Activated naive CD4-positive, alpha-beta T cell treated with anti-CD3 and anti-CD28 coated beads, Interleukin-2, amount 10 ng/mL, durations not matched to agents 7 days and 5 days (primary cell): ENCODE measurements around the gene CALCOCO2.
A peak's percentile ranks its signal among the peaks of the same experiment; 100 is the strongest.
"Not testable (repeated sequence)": the region's sequence is repeated elsewhere in the genome, so short reads cannot be mapped to it uniquely, and the experiment has no call there.

Source experiments
- CTCF ChIA-PET: fragments of 350-600 bp; sonication (Branson Sonifier 250); formaldehyde crosslinking; loops from one replicate; lab custom pipeline; 2021; ENCODE audit warnings: antibody characterized with exemption; lab: Charles Lee
- DNase-seq: peaks from one replicate; pipeline ENCODE4 v3.0.0-alpha.2; 2020
- H3K27ac Mint-ChIP-seq: one replicate; pipeline ENCODE4 v1.8.0; 2021; ENCODE audit warnings: mild to moderate bottlenecking, moderate library complexity, mixed read lengths
- H3K27me3 Mint-ChIP-seq: one replicate; pipeline ENCODE4 v1.8.0; 2021; ENCODE audit warnings: mild to moderate bottlenecking, mixed read lengths
- H3K36me3 Mint-ChIP-seq: one replicate; pipeline ENCODE4 v1.8.0; 2021; ENCODE audit warnings: mixed read lengths
- H3K4me1 Mint-ChIP-seq: one replicate; pipeline ENCODE4 v1.8.0; 2021; ENCODE audit warnings: mixed read lengths
- H3K4me3 Mint-ChIP-seq: one replicate; pipeline ENCODE4 v1.8.0; 2021; ENCODE audit warnings: mild to moderate bottlenecking, moderate library complexity, mixed read lengths
- H3K9me3 Mint-ChIP-seq: one replicate; pipeline ENCODE4 v1.8.0; 2021; ENCODE audit warnings: mixed read lengths

CALCOCO2 gene, protein sequence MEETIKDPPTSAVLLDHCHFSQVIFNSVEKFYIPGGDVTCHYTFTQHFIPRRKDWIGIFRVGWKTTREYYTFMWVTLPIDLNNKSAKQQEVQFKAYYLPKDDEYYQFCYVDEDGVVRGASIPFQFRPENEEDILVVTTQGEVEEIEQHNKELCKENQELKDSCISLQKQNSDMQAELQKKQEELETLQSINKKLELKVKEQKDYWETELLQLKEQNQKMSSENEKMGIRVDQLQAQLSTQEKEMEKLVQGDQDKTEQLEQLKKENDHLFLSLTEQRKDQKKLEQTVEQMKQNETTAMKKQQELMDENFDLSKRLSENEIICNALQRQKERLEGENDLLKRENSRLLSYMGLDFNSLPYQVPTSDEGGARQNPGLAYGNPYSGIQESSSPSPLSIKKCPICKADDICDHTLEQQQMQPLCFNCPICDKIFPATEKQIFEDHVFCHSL

DNA sequence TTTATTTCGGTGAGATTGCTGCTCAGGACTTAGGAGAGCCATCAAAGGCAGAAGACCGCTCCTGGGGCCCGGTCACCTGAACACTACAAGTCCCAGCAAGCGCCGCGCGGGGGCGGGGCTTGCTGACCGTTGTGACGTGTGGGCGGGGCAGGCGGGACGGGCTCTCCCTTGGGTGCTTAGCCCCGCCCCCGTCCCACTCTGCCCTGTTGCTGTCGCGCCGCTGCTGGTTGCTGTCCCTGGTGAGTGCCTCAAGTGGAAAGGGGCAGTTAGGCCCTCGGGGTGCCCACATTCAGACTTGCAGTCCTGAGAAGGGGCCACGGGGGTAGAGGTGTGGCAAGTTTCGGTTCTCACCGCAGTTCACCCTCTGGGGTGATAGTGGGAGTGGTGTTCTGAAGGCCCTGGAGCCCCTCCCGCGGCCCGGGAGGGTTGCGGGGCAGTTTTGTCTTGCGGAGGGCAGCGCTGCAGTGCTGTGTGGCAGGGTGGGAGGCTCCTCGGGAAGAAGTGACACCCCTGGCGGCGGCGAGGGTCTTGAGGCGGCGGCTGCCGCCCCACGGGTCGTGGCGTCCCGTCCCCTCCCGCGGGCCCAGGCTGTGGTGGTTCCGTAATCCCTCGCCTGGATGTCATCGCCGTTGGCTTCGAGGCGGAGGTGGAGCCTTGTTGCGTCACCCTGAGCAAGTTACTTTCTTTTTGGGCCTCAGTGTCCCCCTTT, at the start of gene CALCOCO2:
TSS of gene CALCOCO2 (plus strand) at position 196 of the 709 bp plus-strand sequence. CDS start 10,673 bp downstream, outside the sequence.
- Mint-ChIP-seq H3K27me3 (peaks cover 8% of the 10 kb centered on the region), H3K9me3 (no peaks in the 10 kb centered on the region), H3K4me1 (peaks cover 54% of the 10 kb centered on the region), H3K36me3 (peaks cover 26% of the 10 kb centered on the region), H3K27ac (peak within 1 kb of the TSS; percentile 97), H3K4me3 (peak within 1 kb of the TSS; percentile 95)
- CTCF ChIA-PET, result interaction anchor here (0.6 to 1.1 kb wide), 3 partner anchors 10 to 1647 kb away, joined by 3 to 6 read pairs (median 3); no protein-coding TSS in a partner anchor
- DNase-seq, result peak; percentile 91

DNA sequence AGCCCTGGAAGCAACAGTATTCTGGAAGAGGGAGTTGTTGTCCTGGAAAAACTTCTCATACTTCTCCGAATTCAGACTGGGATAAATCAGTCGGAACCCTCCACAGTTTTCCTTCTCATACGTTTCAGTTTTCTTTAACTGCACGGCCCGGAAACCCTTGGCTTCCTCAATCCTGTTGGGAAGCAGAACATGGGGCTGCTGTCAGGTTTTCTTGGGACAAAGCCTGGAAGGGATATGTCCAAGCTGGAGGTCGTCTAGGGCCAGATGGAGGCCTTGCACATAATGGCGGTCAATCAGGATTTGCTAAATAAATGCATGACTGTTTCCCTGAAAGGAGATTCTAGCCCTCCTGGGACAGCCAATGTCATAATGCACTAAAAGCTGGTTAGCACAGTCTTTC, 43.0 kb upstream of the CALCOCO2 start:
- H3K36me3 Mint-ChIP-seq, result no peaks in the 10 kb centered on the region
- H3K4me1 Mint-ChIP-seq, result peaks cover 16% of the 10 kb centered on the region
- no peak for DNase-seq
- H3K27me3 Mint-ChIP-seq, result peaks cover 69% of the 10 kb centered on the region
- no peaks in the 10 kb centered on the region for H3K9me3 Mint-ChIP-seq
- no peak overlapping the region for H3K4me3 Mint-ChIP-seq
- H3K27ac Mint-ChIP-seq, result no peak overlapping the region
- CTCF ChIA-PET, result interaction anchor here (0.9 to 4.0 kb wide), 4 partner anchors 28 to 109 kb away, joined by 3 to 16 read pairs (median 5); no protein-coding TSS in a partner anchor

DNA sequence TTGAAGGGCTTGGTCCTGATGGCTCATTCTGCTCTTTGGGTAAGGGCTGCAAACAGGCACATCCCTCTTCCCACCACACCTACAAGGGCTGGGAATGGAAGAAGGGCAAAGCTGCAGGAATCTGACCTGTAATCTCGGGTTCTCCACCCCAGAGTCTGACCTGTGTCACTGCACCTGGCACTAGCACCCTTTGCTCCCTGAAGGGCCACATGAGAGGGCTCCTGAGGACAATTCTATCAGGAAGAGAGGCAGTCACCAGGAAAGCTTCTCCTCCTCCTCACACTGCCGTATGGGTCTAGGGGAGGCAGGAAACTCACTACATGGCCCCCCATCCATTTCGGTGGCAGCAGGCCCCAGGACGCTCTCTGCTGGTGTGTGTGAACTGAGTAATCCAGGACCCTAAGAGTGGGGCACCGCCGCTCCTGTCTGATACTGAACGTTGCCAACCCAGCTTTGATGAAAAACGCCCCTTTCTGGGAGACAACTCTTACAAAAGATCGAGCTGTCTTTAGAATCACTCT, 40.2 kb upstream of the CALCOCO2 start:
- Mint-ChIP-seq H3K27me3 (peaks cover 92% of the 10 kb centered on the region), H3K9me3 (no peaks in the 10 kb centered on the region), H3K4me1 (peaks cover 16% of the 10 kb centered on the region), H3K4me3 (no peak overlapping the region), H3K27ac (no peak overlapping the region), H3K36me3 (no peaks in the 10 kb centered on the region)
- DNase-seq, result no peak
- CTCF ChIA-PET, result interaction anchor here (0.6 to 4.0 kb wide), 11 partner anchors 9 to 115 kb away, joined by 3 to 22 read pairs (median 4); partner anchors contain the start of gene HOXB13

DNA sequence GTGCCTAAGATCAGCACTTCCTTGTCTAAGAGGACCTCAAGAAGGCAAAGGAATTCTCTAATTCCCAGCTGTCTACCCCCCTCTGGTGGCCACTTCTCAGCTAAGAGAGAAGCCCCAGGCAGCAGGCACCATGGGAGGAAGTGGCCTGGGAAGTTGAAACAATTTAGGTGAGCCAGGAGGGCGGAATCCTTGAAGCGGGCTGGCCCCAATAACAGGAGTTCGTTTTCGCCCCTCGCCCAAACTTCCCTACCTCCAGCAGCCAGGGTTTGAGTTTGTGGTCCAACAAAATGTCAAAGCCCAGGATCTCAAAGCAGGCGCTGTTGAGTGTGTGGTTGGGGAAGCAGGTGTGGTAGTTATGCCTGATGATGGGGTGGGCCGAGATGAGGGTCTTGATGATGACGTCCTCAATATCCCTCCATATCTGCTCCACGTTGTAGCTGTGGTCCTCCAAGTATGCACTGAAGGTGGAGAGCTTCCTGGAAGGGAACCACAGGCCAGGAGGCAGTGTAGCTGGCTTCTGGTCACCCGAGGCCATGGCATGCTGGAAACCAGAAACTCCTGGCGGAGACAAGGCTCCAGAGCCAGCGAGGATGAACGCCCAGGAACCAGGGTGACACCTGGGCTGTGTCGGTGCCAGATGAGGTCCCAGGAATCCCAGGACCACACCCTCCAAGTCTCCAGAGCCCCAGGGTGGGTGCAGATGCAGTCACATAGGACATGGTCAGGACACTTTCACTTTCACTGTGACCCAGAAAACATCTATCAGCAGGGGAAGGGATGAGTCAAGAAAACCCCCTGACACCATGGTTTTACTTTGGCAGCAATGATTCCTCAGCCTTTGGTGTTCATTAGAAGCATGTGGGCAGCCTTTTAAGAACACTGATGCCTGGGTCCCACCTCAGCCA, 39.5 kb upstream of the CALCOCO2 start:
- Mint-ChIP-seq H3K36me3 (no peaks in the 10 kb centered on the region), H3K27ac (no peak overlapping the region), H3K9me3 (no peaks in the 10 kb centered on the region), H3K27me3 (peaks cover 91% of the 10 kb centered on the region), H3K4me3 (no peak overlapping the region), H3K4me1 (peaks cover 16% of the 10 kb centered on the region)
- CTCF ChIA-PET, result interaction anchor here (0.6 to 4.0 kb wide), 9 partner anchors 9 to 115 kb away, joined by 3 to 22 read pairs (median 5); partner anchors contain the start of gene HOXB13
- DNase-seq, result peak; percentile 35

DNA sequence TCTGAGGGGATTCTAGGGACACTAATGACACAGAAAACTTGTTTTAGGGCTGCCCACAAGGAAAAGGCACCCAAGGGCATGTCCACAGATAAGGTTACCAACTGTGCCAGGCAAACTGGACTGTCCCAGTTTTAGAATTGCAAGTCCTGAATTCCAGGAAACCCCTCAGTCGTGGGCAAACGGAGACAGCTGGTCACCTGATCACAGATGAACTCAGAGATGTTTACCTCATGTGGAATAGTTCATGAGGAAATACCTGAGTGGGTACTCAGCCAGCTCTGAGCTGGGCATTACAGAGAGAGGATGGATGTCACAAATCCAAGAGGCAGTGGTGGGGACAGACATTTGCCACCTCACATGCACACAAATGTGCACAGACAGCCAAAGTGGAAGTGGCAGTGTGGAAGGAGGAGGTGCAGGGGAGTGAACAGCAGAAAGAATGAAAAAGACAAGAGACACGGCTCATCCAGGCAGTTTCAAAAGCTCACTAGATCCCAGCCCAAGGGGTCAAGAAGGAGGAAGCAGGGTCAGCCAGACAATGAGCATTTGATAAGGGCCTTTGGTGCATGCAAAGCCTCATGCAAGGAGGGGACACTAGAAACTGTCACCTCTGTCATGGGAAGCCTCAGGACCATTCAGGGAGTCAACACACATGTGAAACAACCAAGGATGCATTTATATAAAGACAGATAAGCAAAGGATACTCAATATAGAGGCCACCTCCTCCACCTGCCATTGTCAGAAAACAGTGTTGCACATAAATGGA, 38.6 kb upstream of the CALCOCO2 start:
- no peaks in the 10 kb centered on the region for H3K36me3 Mint-ChIP-seq
- CTCF ChIA-PET, result interaction anchor here (0.6 to 4.0 kb wide), 4 partner anchors 68 to 113 kb away, joined by 4 to 22 read pairs (median 11); no protein-coding TSS in a partner anchor
- H3K27ac Mint-ChIP-seq, result no peak overlapping the region
- no peak for DNase-seq
- peaks cover 91% of the 10 kb centered on the region for H3K27me3 Mint-ChIP-seq
- peaks cover 16% of the 10 kb centered on the region for H3K4me1 Mint-ChIP-seq
- H3K4me3 Mint-ChIP-seq, result no peak overlapping the region
- H3K9me3 Mint-ChIP-seq, result no peaks in the 10 kb centered on the region

DNA sequence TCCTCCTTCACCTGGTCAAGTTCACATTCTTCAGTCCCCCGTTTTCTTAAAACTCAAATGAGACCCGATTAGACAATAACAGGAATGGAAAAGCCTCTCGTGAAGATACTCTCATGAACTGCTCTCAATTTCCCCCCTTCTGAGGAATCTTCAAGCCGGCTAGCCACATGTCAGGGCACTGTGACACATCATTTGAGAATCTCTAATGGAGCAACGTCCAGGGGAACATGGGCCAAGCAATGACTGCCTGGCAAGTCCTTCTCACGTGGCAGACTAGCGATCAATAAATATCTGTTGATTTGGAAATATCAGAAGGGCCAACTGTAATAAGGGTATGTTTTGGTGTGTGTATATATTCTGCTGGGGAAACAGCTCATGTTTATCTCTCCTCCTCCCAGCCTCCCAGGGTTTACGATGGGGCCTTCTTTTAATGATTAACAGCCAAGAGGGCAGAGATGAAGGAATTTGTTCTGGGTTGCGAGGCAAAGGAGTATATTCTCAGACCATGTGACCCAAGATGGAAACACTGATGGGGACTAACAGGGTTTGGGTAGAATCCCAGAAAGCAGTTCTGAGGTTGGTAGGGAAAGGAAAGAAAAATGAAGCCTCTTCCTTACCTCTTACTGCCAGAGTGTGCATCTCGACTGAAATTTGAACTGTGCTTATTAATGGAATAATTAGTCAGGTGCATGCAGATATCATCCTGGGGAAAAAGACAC, 35.2 kb upstream of the CALCOCO2 start:
- Mint-ChIP-seq H3K36me3 (no peaks in the 10 kb centered on the region), H3K4me1 (peaks cover 16% of the 10 kb centered on the region), H3K4me3 (no peak overlapping the region), H3K27ac (no peak overlapping the region), H3K9me3 (no peaks in the 10 kb centered on the region), H3K27me3 (peaks cover 89% of the 10 kb centered on the region)
- DNase-seq, result no peak
- CTCF ChIA-PET, result no interaction called here

DNA sequence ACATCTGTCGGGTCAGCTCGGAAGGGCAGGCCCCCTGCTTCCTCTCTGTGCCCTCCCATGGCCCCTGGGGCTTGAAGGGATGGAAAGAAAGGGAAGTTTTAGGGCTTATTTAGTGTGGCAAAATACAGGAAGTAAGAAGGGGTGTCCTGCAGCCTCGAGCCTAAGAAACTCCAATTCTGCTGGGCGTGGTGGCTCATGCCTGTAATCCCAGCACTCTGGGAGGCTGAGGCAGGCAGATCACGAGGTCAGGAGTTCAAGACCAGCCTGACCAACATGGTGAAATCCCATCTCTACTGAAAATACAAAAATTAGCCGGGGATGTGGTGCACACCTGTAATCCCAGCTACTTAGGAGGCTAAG, 34.7 kb upstream of the CALCOCO2 start:
- Mint-ChIP-seq H3K27me3 (peaks cover 89% of the 10 kb centered on the region), H3K4me1 (peaks cover 13% of the 10 kb centered on the region)
- CTCF ChIA-PET, H3K9me3 Mint-ChIP-seq, H3K4me3 Mint-ChIP-seq, H3K27ac Mint-ChIP-seq, DNase-seq, H3K36me3 Mint-ChIP-seq: not testable (repeated sequence)

DNA sequence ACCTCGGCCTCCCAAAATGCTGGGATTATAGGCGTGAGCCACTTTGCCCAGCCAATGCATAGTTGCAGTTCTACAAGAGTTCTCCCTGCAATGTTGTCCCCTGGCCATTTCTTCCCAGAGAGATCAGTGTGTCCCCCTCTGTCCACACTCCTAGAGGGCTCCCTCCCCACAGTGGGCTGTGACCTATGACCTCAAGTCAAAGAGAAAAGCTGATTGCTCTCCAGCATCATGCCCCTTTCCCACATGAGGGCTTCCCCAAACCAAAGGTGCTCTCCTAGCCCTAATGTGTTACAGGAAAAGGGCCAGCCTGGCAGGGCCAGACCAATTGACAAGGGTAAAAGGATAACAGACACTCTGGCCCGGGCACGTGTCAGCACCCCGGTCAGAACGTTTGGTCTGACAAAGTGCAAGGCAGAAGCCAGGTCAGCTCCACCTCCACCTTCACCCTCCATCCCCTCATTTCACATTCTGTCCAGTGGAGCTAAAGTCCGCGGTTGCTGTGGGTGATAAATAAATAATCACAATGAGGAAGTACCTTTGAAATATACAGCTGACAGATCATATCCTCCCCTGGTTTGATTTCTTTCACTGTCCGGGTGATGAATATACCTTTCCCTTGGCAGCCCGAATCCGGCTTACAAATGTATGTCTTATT, 31.6 kb upstream of the CALCOCO2 start:
- CTCF ChIA-PET, result interaction anchor here (1.4 to 2.2 kb wide), 4 partner anchors 8 to 121 kb away, joined by 5 to 10 read pairs (median 6); no protein-coding TSS in a partner anchor
- Mint-ChIP-seq H3K9me3 (no peaks in the 10 kb centered on the region), H3K4me3 (no peak overlapping the region), H3K4me1 (no peaks in the 10 kb centered on the region), H3K27me3 (peaks cover 78% of the 10 kb centered on the region), H3K27ac (no peak overlapping the region), H3K36me3 (no peaks in the 10 kb centered on the region)
- no peak for DNase-seq

DNA sequence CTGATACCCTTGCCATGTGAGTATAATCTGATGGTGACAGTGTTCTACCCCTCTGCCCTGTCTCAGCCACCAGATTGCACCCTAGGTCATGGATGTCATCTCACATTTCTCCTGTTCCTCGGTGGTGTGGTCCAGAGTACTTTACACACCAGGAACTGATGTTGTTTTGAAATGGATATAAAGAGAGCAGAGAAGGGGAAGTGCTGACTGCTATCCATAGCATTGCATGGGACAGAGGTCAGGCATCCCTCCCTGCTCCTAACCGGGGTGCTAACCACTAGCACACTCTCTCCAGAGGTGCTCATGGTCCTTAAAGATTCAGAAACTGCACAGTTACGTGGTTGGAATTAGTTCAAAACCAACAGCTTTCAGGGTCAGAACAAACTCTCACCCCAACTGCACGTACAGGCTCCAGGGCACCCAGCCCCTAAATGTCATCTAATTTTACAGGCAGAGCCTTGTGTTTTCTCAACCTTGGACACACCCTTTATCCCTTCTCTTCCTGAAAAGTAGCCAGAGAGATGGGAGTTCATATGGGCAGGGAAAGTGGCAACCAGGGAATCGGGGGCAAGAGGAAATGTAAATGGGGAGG, 30.1 kb upstream of the CALCOCO2 start:
- H3K27me3 Mint-ChIP-seq, result peaks cover 76% of the 10 kb centered on the region
- no peaks in the 10 kb centered on the region for H3K9me3 Mint-ChIP-seq
- no peak overlapping the region for H3K27ac Mint-ChIP-seq
- no peak for DNase-seq
- CTCF ChIA-PET, result interaction anchor here (0.8 to 2.2 kb wide), 4 partner anchors 10 to 122 kb away, joined by 5 to 10 read pairs (median 6); no protein-coding TSS in a partner anchor
- H3K4me3 Mint-ChIP-seq, result no peak overlapping the region
- no peaks in the 10 kb centered on the region for H3K4me1 Mint-ChIP-seq
- no peaks in the 10 kb centered on the region for H3K36me3 Mint-ChIP-seq

DNA sequence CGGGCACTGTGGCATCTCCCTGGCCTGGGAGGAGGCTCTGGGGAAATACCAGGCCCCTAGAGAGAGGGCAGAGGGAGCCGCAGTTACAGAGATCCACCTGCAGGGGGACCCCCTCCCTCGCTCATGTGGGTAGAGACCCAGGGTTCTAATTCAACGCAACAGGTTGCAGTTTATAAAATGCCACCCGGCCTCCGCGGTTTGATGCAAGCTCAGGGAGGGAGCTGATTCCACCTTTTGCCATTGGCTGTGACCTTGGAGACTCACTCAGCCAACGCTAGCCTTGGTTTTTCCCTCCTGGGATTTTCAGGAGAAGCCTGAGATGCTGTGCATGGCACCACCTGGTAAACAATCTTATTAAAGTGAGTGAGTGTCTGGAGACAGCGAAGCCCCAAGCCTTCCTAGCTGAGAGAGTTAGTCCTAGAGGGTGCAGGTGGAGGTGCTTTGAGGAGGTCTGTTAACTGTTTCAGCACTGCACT, 25.9 kb upstream of the CALCOCO2 start:
- CTCF ChIA-PET, result interaction anchor here (0.7 to 17.8 kb wide), 11 partner anchors 9 to 229 kb away, joined by 3 to 505 read pairs (median 5); no protein-coding TSS in a partner anchor
- H3K36me3 Mint-ChIP-seq, result no peaks in the 10 kb centered on the region
- H3K4me1 Mint-ChIP-seq, result no peaks in the 10 kb centered on the region
- DNase-seq, result peak; percentile 80
- no peaks in the 10 kb centered on the region for H3K9me3 Mint-ChIP-seq
- H3K4me3 Mint-ChIP-seq, result no peak overlapping the region
- no peak overlapping the region for H3K27ac Mint-ChIP-seq
- H3K27me3 Mint-ChIP-seq, result peaks cover 62% of the 10 kb centered on the region

DNA sequence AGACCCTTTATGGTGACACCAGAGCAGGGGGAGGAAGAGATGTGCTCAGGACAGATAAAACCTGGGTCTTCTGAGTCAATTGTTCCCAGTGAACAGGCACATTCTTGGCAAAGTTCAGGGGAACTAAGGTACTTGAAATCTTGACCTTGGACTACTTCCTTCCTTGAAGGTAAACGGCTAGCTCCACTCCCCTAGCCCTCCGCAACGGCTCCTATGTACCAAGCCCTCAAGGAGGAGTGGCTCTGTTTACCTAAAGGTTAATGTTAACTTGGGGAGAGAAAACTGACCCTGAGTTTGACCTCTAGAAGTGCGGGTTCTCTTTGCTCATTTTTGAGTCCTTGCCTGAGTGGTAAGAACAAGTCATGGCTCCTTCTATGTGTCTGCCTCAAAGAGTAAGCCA, 21.7 kb upstream of the CALCOCO2 start:
- Mint-ChIP-seq H3K27ac (no peak overlapping the region), H3K4me1 (no peaks in the 10 kb centered on the region), H3K4me3 (no peak overlapping the region), H3K36me3 (no peaks in the 10 kb centered on the region), H3K9me3 (no peaks in the 10 kb centered on the region), H3K27me3 (peaks cover 61% of the 10 kb centered on the region)
- DNase-seq, result no peak
- CTCF ChIA-PET, result interaction anchor here (0.6 to 17.8 kb wide), 2 partner anchors 9 to 72 kb away, joined by 3 to 505 read pairs; no protein-coding TSS in a partner anchor
